GM12878 (cell line): ENCODE data around the gene EFNA2. TPM values are rescaled to one million over a fixed set of nuclear protein-coding genes. Genes with fewer than 3 reads are reported as not detected.

Source experiments
- ATAC-seq: fragments of 200-7000 bp; cut with Tn5 transposase; 3 replicates; pipeline ENCODE4 v1.9.1; 2020; ENCODE audit warnings: mild to moderate bottlenecking, moderate library complexity
- BruUV-seq: library from RNA; stranded (reverse); fragments of 400-500 nt; replicated peaks from 2 replicates; lab custom pipeline; 2021; lab: Mats Ljungman, UMichigan
- CTCF ChIA-PET: fragments of 300-600 bp; sonication (Branson Sonifier 250); formaldehyde crosslinking; extraction: SDS; loops from one replicate; lab custom pipeline; 2021; ENCODE audit warnings: inconsistent platforms; lab: Yijun Ruan, JAX
- POLR2A ChIA-PET: fragments of 350-600 bp; formaldehyde crosslinking; extraction: SDS; loops from one replicate; lab custom pipeline; 2021; ENCODE audit warnings: inconsistent platforms; lab: Charles Lee
- RAD21 ChIA-PET: fragments of 300-600 bp; sonication (Branson Sonifier 250); formaldehyde crosslinking; loops from one replicate; lab custom pipeline; 2023; ENCODE audit warnings: antibody characterized with exemption; ENCODE audit not compliant: unreplicated experiment; lab: Charles Lee
- SMC1A ChIA-PET: fragments of 300-600 bp; sonication (Branson Sonifier 250); formaldehyde crosslinking; loops from one replicate; lab custom pipeline; 2023; ENCODE audit not compliant: unreplicated experiment, uncharacterized antibody; lab: Charles Lee
- DNase-seq: peaks from one replicate; pipeline ENCODE4 v3.0.0-alpha.2; 2011; ENCODE audit warnings: low read depth, low spot score
- FAIRE-seq: peaks from 3 replicates; lab custom pipeline; 2011; peaks lifted over from hg19 to GRCh38; lab: Jason Lieb, UNC
- H2AFZ ChIP-seq: 2 replicates; pipeline ENCODE4 v1.6.0; 2011; ENCODE audit warnings: low read depth, low read length, control low read depth; ENCODE audit not compliant: control insufficient read depth
- H3K27ac ChIP-seq: 2 replicates; pipeline ENCODE4 v1.5.1; 2011; ENCODE audit warnings: control low read depth; ENCODE audit not compliant: control insufficient read depth, insufficient read depth
- H3K27me3 ChIP-seq, 2 experiments: replicated peaks in 1 of 2; 2 replicates each; pipeline versions ENCODE4 v1.6.0 to v1.6.1; 2011; ENCODE audit warnings: low read length in 1 of 2; ENCODE audit not compliant: control insufficient read depth in 2 of 2, insufficient read depth in 2 of 2
- H3K36me3 ChIP-seq, 2 experiments: 2 replicates each; pipeline ENCODE4 v1.5.1; 2011; ENCODE audit warnings: low read length in 1 of 2; ENCODE audit not compliant: control insufficient read depth in 2 of 2, insufficient read depth in 2 of 2
- H3K4me1 ChIP-seq: 2 replicates; pipeline ENCODE4 v1.6.1; 2011; ENCODE audit warnings: mild to moderate bottlenecking, low read length, moderate library complexity, mixed read lengths; ENCODE audit not compliant: control insufficient read depth, insufficient read depth
- H3K4me2 ChIP-seq: 2 replicates; pipeline ENCODE4 v1.6.0; 2011; ENCODE audit warnings: control low read depth; ENCODE audit not compliant: control insufficient read depth, insufficient read depth
- H3K4me3 ChIP-seq: fragments of 200-600 bp; sonication (generic); 2 replicates; pipeline ENCODE4 v1.5.1; 2016
- H3K79me2 ChIP-seq: 2 replicates; pipeline ENCODE4 v1.6.0; 2011; ENCODE audit warnings: low read length; ENCODE audit not compliant: control insufficient read depth, insufficient read depth
- H3K9ac ChIP-seq: 2 replicates; pipeline ENCODE4 v1.8.0; 2011; ENCODE audit warnings: low read length, control low read depth, mixed read lengths; ENCODE audit not compliant: control insufficient read depth, insufficient read depth
- H3K9me3 ChIP-seq: replicated peaks from 3 replicates; pipeline ENCODE4 v1.5.1; 2011; ENCODE audit warnings: mild to moderate bottlenecking, low read length; ENCODE audit not compliant: control insufficient read depth, insufficient read depth
- H4K20me1 ChIP-seq: 2 replicates; pipeline ENCODE4 v1.6.0; 2011; ENCODE audit not compliant: control insufficient read depth, insufficient read depth
- ATF2 ChIP-seq: IDR thresholded peaks from 2 replicates; pipeline ENCODE4 v1.6.1; 2012; ENCODE audit warnings: low read length, inconsistent platforms
- ATF3 ChIP-seq: IDR thresholded peaks from 2 replicates; pipeline ENCODE4 v1.6.1; 2011; ENCODE audit warnings: low read depth, mild to moderate bottlenecking, low read length, moderate library complexity, borderline replicate concordance; ENCODE audit errors: extremely low read depth
- CREB1 ChIP-seq: IDR thresholded peaks from 2 replicates; pipeline ENCODE4 v1.6.1; 2012; ENCODE audit warnings: low read depth, mild to moderate bottlenecking, inconsistent platforms
- DPF2 ChIP-seq: fragments of 450-650 bp; IDR thresholded peaks from 2 replicates; pipeline ENCODE4 v1.6.1; 2017; ENCODE audit warnings: mild to moderate bottlenecking
- EGR1 ChIP-seq, 2 experiments: IDR thresholded peaks; 1 replicate in 1 of 2; 2 replicates in 1 of 2; pipeline ENCODE4 v1.6.1; 2011 to 2012; ENCODE audit warnings: low read depth in 2 of 2, low read length in 2 of 2, borderline replicate concordance in 1 of 2, mild to moderate bottlenecking in 1 of 2, moderate library complexity in 1 of 2
- ETV6 ChIP-seq, 2 experiments: fragments of 450-650 bp in 1 of 2; IDR thresholded peaks in 1 of 2; conservative IDR thresholded peaks in 1 of 2; 2 replicates each; pipeline ENCODE4 v1.6.1; 2014; ENCODE audit warnings: antibody characterized with exemption in 1 of 2, borderline replicate concordance in 1 of 2, low read depth in 1 of 2, mild to moderate bottlenecking in 1 of 2, moderate library complexity in 1 of 2
- HDGF ChIP-seq: fragments of 450-650 bp; IDR thresholded peaks from 2 replicates; pipeline ENCODE4 v1.6.1; 2016; ENCODE audit warnings: antibody characterized with exemption
- NBN ChIP-seq: fragments of 450-650 bp; IDR thresholded peaks from 2 replicates; pipeline ENCODE4 v1.6.1; 2016
- POLR2A ChIP-seq: IDR thresholded peaks from 2 replicates; pipeline ENCODE4 v1.6.1; 2011; ENCODE audit warnings: low read depth, mild to moderate bottlenecking, low read length
- PRDM15 ChIP-seq: fragments of 450-650 bp; formaldehyde crosslinking; IDR thresholded peaks from 2 replicates; pipeline ENCODE4 v1.4.0; 2020; ENCODE audit warnings: mild to moderate bottlenecking, moderate library complexity
- SIN3A ChIP-seq: IDR thresholded peaks from 2 replicates; pipeline ENCODE4 v1.6.1; 2012; ENCODE audit warnings: low read depth, low read length, improper control_type of control experiment
- SKIL ChIP-seq: fragments of 450-650 bp; IDR thresholded peaks from 2 replicates; pipeline ENCODE4 v1.6.1; 2017; ENCODE audit warnings: mild to moderate bottlenecking, low read depth, inconsistent platforms; ENCODE audit not compliant: poor library complexity, severe bottlenecking
- SMC3 ChIP-seq: IDR thresholded peaks from 2 replicates; pipeline ENCODE4 v1.6.1; 2011; ENCODE audit warnings: low read length, improper control_type of control experiment, borderline replicate concordance
- TBL1XR1 ChIP-seq: IDR thresholded peaks from 2 replicates; pipeline ENCODE4 v1.6.1; 2012; ENCODE audit warnings: low read depth, low read length, improper control_type of control experiment
- ZBED1 ChIP-seq: IDR thresholded peaks from 2 replicates; pipeline ENCODE4 v1.6.1; 2016; ENCODE audit warnings: borderline replicate concordance
- WGBS: methylation state at CpG from one replicate; pipeline ENCODE4 v1.1.6; 2016; ENCODE audit warnings: low lambda C conversion rate; ENCODE audit not compliant: insufficient replicate concordance, insufficient coverage; ENCODE audit errors: missing lambda C conversion rate; 5-methylcytosine and 5-hydroxymethylcytosine counted together
- in situ Hi-C: fragments of 300-500 bp; cut with MboI; formaldehyde crosslinking; loops from 9 replicates; pipeline ENCODE4 v1.14.3; 2018; ENCODE audit warnings: mixed read lengths
- intact Hi-C: fragments of 100-400 bp; cut with micrococcal nuclease; formaldehyde crosslinking; loops from one replicate; pipeline ENCODE4 v1.14.2; 2022; ENCODE audit not compliant: unreplicated experiment
- polyA plus RNA-seq, 11 experiments: library from polyadenylated mRNA; depleted of rRNA in 4 of 11; unstranded in 6 of 11; stranded (reverse) in 5 of 11; fragments of >200 nt; fragmentation: Nextera tagmentation in 4 of 11; fragmentation: Illumina TruSeq in 1 of 11; extraction: Ambion mirVana in 4 of 11; extraction: Trizol in 1 of 11; gene quantifications; 1 replicate in 1 of 11; 2 replicates in 10 of 11; pipeline versions ENCODE4 v1.2.1 to v1.2.3, GENCODE V29; 2011 to 2016; ENCODE audit warnings: inconsistent platforms in 2 of 11, missing spikeins in 2 of 11, low read depth in 1 of 11
- total RNA-seq, 4 experiments: library from RNA; depleted of rRNA in 3 of 4; stranded (reverse); fragments of >200 nt in 3 of 4; fragmentation: Illumina TruSeq in 1 of 4; extraction: Trizol in 1 of 4; gene quantifications; 2 replicates each; pipeline versions ENCODE4 v1.2.1 to v1.2.3, GENCODE V29; 2013 to 2021

The EFNA2 gene
- total and polyA plus RNA-seq, 10 of the 15 experiments (the other 5 are each of a cell fraction or from before 2014, with no cell fraction given): not detected

GRCh38 chr19:1241417-1242095 is 44.1 kb upstream of the EFNA2 start, which contains the start of gene ATP5F1D:
Gene ATP5F1D (plus strand): TSS chr19:1241751. CDS start chr19:1241851, 100 bp downstream.
- peak within 1 kb of the TSS; percentile 80 for H3K4me3 ChIP-seq
- no TSS peak for BruUV-seq
- WGBS: under 1% methylated on average over 59 of the region's 79 CpGs
- peak within 1 kb of the TSS; percentile 88 for H2AFZ ChIP-seq
- H3K27me3 ChIP-seq: peaks cover 0 to 7% of the 10 kb centered on the region in 2 experiments; a peak in 3 of 4 replicates
- SMC1A ChIA-PET: interaction anchor here (1.4 to 6.9 kb wide), 2 partner anchors 25 to 128 kb away, joined by 7 to 172 read pairs; partner anchors contain the start of gene CIRBP
- H3K4me1 ChIP-seq: peaks cover 24% of the 10 kb centered on the region
- H3K9ac ChIP-seq: peak within 1 kb of the TSS; percentile 85
- H3K79me2 ChIP-seq: peaks cover 17% of the 10 kb centered on the region
- intact Hi-C loops (loop anchor here (5.0 to 10.0 kb wide), 2 partner anchors 139 to 317 kb away; partner anchors contain the start of genes ARID3A and GPX4), in situ Hi-C loops (no loop called here)
- FAIRE-seq (peak; percentile 96), DNase-seq (peak; percentile 80), ATAC-seq (peak; percentile 80)
- peak within 1 kb of the TSS; percentile 95 for H3K4me2 ChIP-seq
- RAD21 ChIA-PET: interaction anchor here (0.6 to 2.0 kb wide), 6 partner anchors 25 to 471 kb away, joined by 3 to 18 read pairs (median 4); partner anchors contain the start of gene CIRBP
- H3K27ac ChIP-seq: peak within 1 kb of the TSS; percentile 73
- no peaks in the 10 kb centered on the region for H3K9me3 ChIP-seq
- H3K36me3 ChIP-seq: no peaks in the 10 kb centered on the region; a peak in 2 of 4 replicates
- H4K20me1 ChIP-seq: no peaks in the 10 kb centered on the region
- POLR2A ChIA-PET: interaction anchor here (0.6 to 7.7 kb wide), 7 partner anchors 24 to 333 kb away, joined by 3 to 184 read pairs (median 4); partner anchors contain the start of gene CIRBP
- CTCF ChIA-PET: interaction anchor here (0.7 to 6.1 kb wide), 10 partner anchors 19 to 378 kb away, joined by 3 to 363 read pairs (median 3); partner anchors contain the start of genes CIRBP and SBNO2
- TF ChIP-seq ETV6 (conservative IDR thresholded peaks at IDR 0.05 in 1 of 2, IDR thresholded peaks at IDR 0.05 in 1 of 2; ENCODE audit: borderline replicate concordance in 1 of 2, low read depth in 1 of 2) (no peak), CREB1 (peak; percentile 98), ATF2 (no peak), NBN (0 out of 2 replicates have a peak, but pooled peaks have one; percentile 32), DPF2 (peak; percentile 86), TBL1XR1 (peak; percentile 52; the same call in 1 of the 2 replicates), SKIL (no peak), HDGF (0 out of 2 replicates have a peak, but pooled peaks have one; percentile 16), EGR1 (IDR thresholded peaks at IDR 0.05; ENCODE audit: borderline replicate concordance in 1 of 2, low read depth in 2 of 2, low read length in 2 of 2) (peak in 1 of 2 experiments; percentile 89; a peak in 2 of 3 replicates), ATF3 (peak; percentile 37; the same call in 1 of the 2 replicates), PRDM15 (no peak), POLR2A (peak; percentile 77), ZBED1 (no peak), SIN3A (peak; percentile 72; the same call in 1 of the 2 replicates), SMC3 (0 out of 2 replicates have a peak, but pooled peaks have one; percentile 1)
